Psoas muscle (tissue), 7 donors: ENCODE measurements around the gene CD99. TPM values are rescaled to one million over a fixed set of nuclear protein-coding genes. Genes with fewer than 3 reads are reported as not detected.

ENCODE experiments used
- polyA plus RNA-seq, 3 donors: library from polyadenylated mRNA; stranded (reverse); fragments of 200-250 nt; gene quantifications; one replicate each; pipeline ENCODE4 v1.2.3, GENCODE V29; 2013
- total RNA-seq, 4 donors: library from RNA; stranded (reverse); fragmentation: NEBNext Ultra II Directional in 2 of 4; extraction: Animal tissue kit (Norgen Biotek cat#: 25700) in 2 of 4; gene quantifications; one replicate each; pipeline versions ENCODE4 v1.2.1 to v1.2.4, GENCODE V29; 2021 to 2023
- donor health status: healthy with polysubstance abuse.
- donor health status: DM: no; HTN: no; CAD: no; lungs with moderate emphysema.
- donor health status: Bipolar disorder and iron deficiency.
- donor health status: healthy.
- donor health status: DM: no; HTN: no; CAD: no.
- donor health status: DM: no; HTN: no; CAD: no.
- donor health status: DM: yes; HTN: yes; CAD: no.

CD99 gene
- total and polyA plus RNA-seq, 7 donors = 118 to 239 (median 128) TPM

Other genes with a start within 250 kb of the CD99 start
- 10 to 100 TPM in 3 of 4 donors, 1 to 10 TPM in 1; 9.6 to 19.3 (median 12.7) TPM for gene DHRSX, start 190.3 kb upstream of the CD99 start, total RNA-seq
- 1 to 10 TPM; 5.6 to 7.8 (median 7.2) TPM for gene DHRSX, start 190.3 kb upstream of the CD99 start, polyA plus RNA-seq
- gene ZBED1, start 190.3 kb upstream of the CD99 start, total RNA-seq = 10 to 100 TPM; 28.7 to 63.1 (median 36.3) TPM
- gene ZBED1, start 190.3 kb upstream of the CD99 start, polyA plus RNA-seq = 10 to 100 TPM; 18.6 to 67.9 (median 37.6) TPM
- gene XG, start 60.7 kb downstream of the CD99 start, total RNA-seq = 1 to 10 TPM in 1 of 4 donors, under 1 TPM in 3; 0.29 to 3.5 (median 0.66) TPM
- under 1 TPM; 0.46 to 0.87 (median 0.52) TPM for gene XG, start 60.7 kb downstream of the CD99 start, polyA plus RNA-seq
- under 1 TPM in 3 of 4 donors, not detected in 1; 0.42 to 0.69 (median 0.52) TPM for gene GYG2, start 137.6 kb downstream of the CD99 start, total RNA-seq
- 1 to 10 TPM in 1 of 3 donors, under 1 TPM in 2; 0.09 to 1.1 (median 0.42) TPM for gene GYG2, start 137.6 kb downstream of the CD99 start, polyA plus RNA-seq
- gene ARSD, start 238.0 kb downstream of the CD99 start, total RNA-seq = 1 to 10 TPM; 1.6 to 2.4 (median 1.7) TPM
- 1 to 10 TPM in 1 of 3 donors, under 1 TPM in 2; 0.66 to 1.1 (median 0.83) TPM for gene ARSD, start 238.0 kb downstream of the CD99 start, polyA plus RNA-seq